ENCODE measurements around the gene SLC10A6. TPM values are rescaled to one million over a fixed set of nuclear protein-coding genes. Genes with fewer than 3 reads are reported as not detected.

The SLC10A6 gene
- total RNA-seq, 2 donors from 2014 or later = 0.40 to 0.58 TPM

GRCh38 chr4:86825511-86825910, 23.7 kb downstream of the SLC10A6 start:
- H3K4me3 ChIP-seq = no peak overlapping the region
- H3K9ac ChIP-seq (ENCODE audit: low read depth in 2 of 2, low read length in 2 of 2) = no peak overlapping the region
- intact Hi-C loops (cut with DNase I) = no loop called here
- no peaks in the 10 kb centered on the region for H3K9me3 ChIP-seq
- TF ChIP-seq CTCF (IDR thresholded peaks at IDR 0.05) = no peak
- H3K4me1 ChIP-seq = no peaks in the 10 kb centered on the region
- no peak for DNase-seq
- H3K36me3 ChIP-seq = no peaks in the 10 kb centered on the region
- no peaks in the 10 kb centered on the region for H3K27me3 ChIP-seq
- H3K27ac ChIP-seq = no peak overlapping the region

DNA sequence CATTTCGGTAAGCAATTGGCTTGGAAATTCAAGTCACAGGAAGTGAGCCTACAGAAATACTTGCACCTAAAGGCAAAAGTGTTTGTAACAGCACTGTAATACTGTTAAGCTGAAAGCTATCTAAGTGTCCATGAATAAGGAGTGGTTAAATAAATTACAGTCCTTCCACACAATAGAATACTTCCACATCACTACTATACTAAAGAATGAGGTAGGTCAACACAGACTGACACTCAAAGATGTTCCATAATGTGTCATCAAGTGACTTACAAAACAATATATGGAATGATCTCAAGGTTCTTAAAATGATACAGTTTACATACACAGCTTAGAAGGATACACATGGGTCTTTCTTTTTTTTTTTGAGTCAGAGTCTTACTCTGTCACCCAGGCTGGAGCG, 27.0 kb downstream of the SLC10A6 start:
- Histone ChIP-seq H3K9ac (ENCODE audit: low read depth in 2 of 2, low read length in 2 of 2) (no peak overlapping the region), H3K4me1 (no peaks in the 10 kb centered on the region), H3K4me3 (no peak overlapping the region), H3K27ac (no peak overlapping the region), H3K27me3 (no peaks in the 10 kb centered on the region), H3K36me3 (no peaks in the 10 kb centered on the region), H3K9me3 (no peaks in the 10 kb centered on the region)
- TF ChIP-seq CTCF (IDR thresholded peaks at IDR 0.05) = no peak
- intact Hi-C loops (cut with DNase I) = no loop called here
- no peak for DNase-seq

DNA sequence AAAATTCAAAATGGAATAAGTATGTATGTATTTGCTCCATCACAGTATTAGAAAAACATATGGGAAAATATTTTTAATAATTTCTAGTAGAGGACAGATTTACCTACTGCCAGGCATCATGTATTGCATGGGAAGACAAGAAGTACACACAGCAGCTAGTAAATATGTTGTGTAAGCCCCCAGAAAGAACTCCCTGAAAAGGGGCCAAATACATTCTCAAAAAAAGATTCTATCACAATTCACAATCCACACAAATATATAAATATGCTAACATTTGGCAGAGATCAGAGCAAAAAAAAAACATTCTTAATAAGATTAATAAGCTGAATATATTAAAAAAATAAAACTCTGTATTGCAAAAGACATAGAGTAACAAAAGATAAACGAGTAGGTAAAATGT, 28.0 kb downstream of the SLC10A6 start:
- H3K27ac ChIP-seq = no peak overlapping the region
- DNase-seq = no peak
- intact Hi-C loops (cut with DNase I) = no loop called here
- no peaks in the 10 kb centered on the region for H3K9me3 ChIP-seq
- TF ChIP-seq CTCF (IDR thresholded peaks at IDR 0.05) = no peak
- H3K36me3 ChIP-seq = no peaks in the 10 kb centered on the region
- H3K4me3 ChIP-seq = no peak overlapping the region
- no peaks in the 10 kb centered on the region for H3K27me3 ChIP-seq
- H3K9ac ChIP-seq (ENCODE audit: low read depth in 2 of 2, low read length in 2 of 2) = no peak overlapping the region
- no peaks in the 10 kb centered on the region for H3K4me1 ChIP-seq

- no peak overlapping the region for H3K9ac ChIP-seq (ENCODE audit: low read depth in 2 of 2, low read length in 2 of 2)
- no peaks in the 10 kb centered on the region for H3K4me1 ChIP-seq
- no peak for DNase-seq
- TF ChIP-seq CTCF (IDR thresholded peaks at IDR 0.05) = no peak
- intact Hi-C loops (cut with DNase I) = no loop called here
- H3K27ac ChIP-seq = no peak overlapping the region
- no peak overlapping the region for H3K4me3 ChIP-seq
- no peaks in the 10 kb centered on the region for H3K9me3 ChIP-seq
- H3K36me3 ChIP-seq = no peaks in the 10 kb centered on the region
- no peaks in the 10 kb centered on the region for H3K27me3 ChIP-seq
Observed at GRCh38 chr4:86819561-86819960, 29.6 kb downstream of the SLC10A6 start.

GRCh38 chr4:86818841-86819240, 30.3 kb downstream of the SLC10A6 start:
- Histone ChIP-seq H3K4me1 (no peaks in the 10 kb centered on the region), H3K27me3 (no peaks in the 10 kb centered on the region), H3K9me3 (no peaks in the 10 kb centered on the region), H3K9ac (ENCODE audit: low read depth in 2 of 2, low read length in 2 of 2) (no peak overlapping the region), H3K36me3 (no peaks in the 10 kb centered on the region), H3K27ac (no peak overlapping the region), H3K4me3 (no peak overlapping the region)
- DNase-seq = no peak
- intact Hi-C loops (cut with DNase I) = no loop called here
- TF ChIP-seq CTCF (IDR thresholded peaks at IDR 0.05) = no peak

DNA sequence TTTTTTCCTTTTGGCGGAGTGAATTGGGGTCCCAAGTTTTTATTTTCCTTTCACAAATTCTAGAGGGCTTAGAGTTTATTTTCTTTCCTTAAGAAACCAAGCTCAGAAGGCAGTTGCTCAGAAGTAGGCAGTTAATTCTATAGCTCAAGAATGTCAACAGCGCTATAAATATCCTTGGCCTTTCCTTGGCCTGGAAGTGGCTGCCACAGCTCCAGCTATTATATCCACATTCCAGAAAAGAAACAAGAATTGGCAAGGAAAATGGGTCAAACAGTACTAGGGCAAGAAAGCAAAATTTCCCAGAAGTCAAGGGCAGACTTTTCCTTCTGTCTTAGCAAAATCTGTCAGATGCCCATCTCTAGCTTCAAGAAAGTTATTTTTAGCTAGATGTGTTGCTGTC, 31.0 kb downstream of the SLC10A6 start:
- Histone ChIP-seq H3K4me1 (no peaks in the 10 kb centered on the region), H3K4me3 (no peak overlapping the region), H3K27me3 (no peaks in the 10 kb centered on the region), H3K27ac (no peak overlapping the region), H3K9me3 (no peaks in the 10 kb centered on the region), H3K9ac (ENCODE audit: low read depth in 2 of 2, low read length in 2 of 2) (no peak overlapping the region), H3K36me3 (no peaks in the 10 kb centered on the region)
- intact Hi-C loops (cut with DNase I) = no loop called here
- TF ChIP-seq CTCF (IDR thresholded peaks at IDR 0.05) = no peak
- no peak for DNase-seq

Measured in colonic mucosa (tissue), 4 donors.